Activated naive CD4-positive, alpha-beta T cell treated with anti-CD3 and anti-CD28 coated beads for 36 hours (primary cell): ENCODE measurements around the gene SSTR5. TPM values are rescaled to one million over a fixed set of nuclear protein-coding genes. Genes with fewer than 3 reads are reported as not detected.
"Not testable (repeated sequence)": the region's sequence is repeated elsewhere in the genome, so short reads cannot be mapped to it uniquely, and the experiment has no call there.

Source experiments
- CTCF ChIA-PET: fragments of 350-600 bp; sonication (Branson Sonifier 250); formaldehyde crosslinking; loops from one replicate; lab custom pipeline; 2021; ENCODE audit warnings: antibody characterized with exemption; lab: Charles Lee
- DNase-seq: peaks from one replicate; pipeline ENCODE4 v3.0.0-alpha.2; 2020
- H3K27ac Mint-ChIP-seq: one replicate; pipeline ENCODE4 v1.8.0; 2021; ENCODE audit warnings: mild to moderate bottlenecking, mixed read lengths
- H3K27me3 Mint-ChIP-seq: one replicate; pipeline ENCODE4 v1.8.0; 2021; ENCODE audit warnings: low read depth, mixed read lengths
- H3K36me3 Mint-ChIP-seq: one replicate; pipeline ENCODE4 v1.8.0; 2021; ENCODE audit warnings: low read depth, mixed read lengths
- H3K4me1 Mint-ChIP-seq: one replicate; pipeline ENCODE4 v1.8.0; 2021; ENCODE audit warnings: low read depth, mixed read lengths
- H3K4me3 Mint-ChIP-seq: one replicate; pipeline ENCODE4 v1.8.0; 2021; ENCODE audit warnings: mild to moderate bottlenecking, moderate library complexity, mixed read lengths
- H3K9me3 Mint-ChIP-seq: one replicate; pipeline ENCODE4 v1.8.0; 2021; ENCODE audit warnings: mixed read lengths
- intact Hi-C: fragments of 100-400 bp; cut with micrococcal nuclease; formaldehyde crosslinking; loops from one replicate; pipeline ENCODE4 v1.15.1; 2023
- total RNA-seq, 2 experiments: library from RNA; stranded (reverse); gene quantifications; one replicate each; pipeline ENCODE4 v1.2.3, GENCODE V29; 2021

The SSTR5 gene
- total RNA-seq, 2 experiments from 2014 or later = not detected

DNA sequence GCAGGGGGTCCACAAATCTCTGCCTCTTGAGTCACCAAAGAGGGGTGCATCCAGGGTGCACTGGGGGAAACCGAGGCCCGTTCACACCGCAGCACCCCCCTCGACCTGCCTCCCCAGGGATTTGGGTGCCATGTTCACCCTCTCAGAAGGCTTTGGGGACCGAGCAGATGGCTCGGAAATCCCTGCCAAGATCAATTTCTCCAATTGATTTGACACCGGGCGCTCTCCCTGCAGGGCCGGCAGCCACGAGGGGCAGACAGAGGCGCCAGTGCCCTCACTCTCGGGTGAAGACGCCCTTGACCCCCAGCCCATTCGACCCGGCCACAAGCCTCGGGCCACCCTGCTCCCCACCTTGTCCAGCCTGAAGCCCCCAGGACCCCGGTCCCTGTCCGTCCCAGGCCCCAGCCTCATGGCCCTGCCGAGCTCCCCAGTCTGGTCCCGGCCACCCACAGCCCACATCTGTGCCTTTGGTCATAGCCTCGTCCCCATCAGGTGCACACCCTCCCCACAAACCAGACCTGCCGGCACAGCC is 9.3 kb downstream of the SSTR5 start:
- CTCF ChIA-PET = no interaction called here
- Mint-ChIP-seq H3K9me3 (peaks cover 15% of the 10 kb centered on the region), H3K4me3 (no peak overlapping the region), H3K4me1 (no peaks in the 10 kb centered on the region), H3K27me3 (peaks cover 21% of the 10 kb centered on the region), H3K36me3 (peaks cover 4% of the 10 kb centered on the region), H3K27ac (no peak overlapping the region)
- no peak for DNase-seq
- intact Hi-C loops = no loop called here

DNA sequence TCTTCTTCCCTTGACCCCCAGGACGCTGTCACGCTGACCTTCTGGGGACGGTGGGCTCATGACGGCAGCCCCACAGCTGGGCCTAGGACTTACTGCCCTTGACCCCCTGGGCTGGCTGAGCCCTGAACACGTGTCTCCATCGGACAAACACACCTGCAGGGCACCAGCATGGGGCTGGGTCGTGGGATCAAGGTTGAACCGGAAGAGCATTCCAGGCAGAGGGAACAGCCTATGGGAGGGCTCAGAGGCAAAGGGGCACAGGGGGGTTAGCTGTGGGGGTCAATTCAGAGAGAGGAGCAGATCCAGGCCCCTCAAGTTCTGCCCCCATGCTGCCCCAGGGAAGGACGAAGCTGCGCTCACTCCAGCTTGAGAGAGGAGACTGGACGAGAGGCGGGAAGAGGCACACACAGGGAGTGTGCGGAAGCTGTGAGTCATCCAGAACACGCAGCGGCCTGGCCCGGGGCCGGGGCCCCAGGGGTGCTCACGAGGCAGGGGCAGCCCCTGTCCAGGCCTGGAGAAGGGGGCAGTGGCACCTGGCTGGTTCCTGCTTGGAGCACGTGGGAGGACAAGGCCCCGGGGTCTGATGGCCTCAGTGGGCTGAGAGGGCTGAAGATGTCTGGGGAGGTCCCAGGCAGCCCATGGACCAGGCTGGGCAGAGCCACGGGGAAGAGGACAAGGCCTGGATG is 9.9 kb downstream of the SSTR5 start:
- Mint-ChIP-seq H3K9me3 (peaks cover 15% of the 10 kb centered on the region), H3K27ac (no peak overlapping the region), H3K4me3 (no peak overlapping the region), H3K4me1 (no peaks in the 10 kb centered on the region), H3K27me3 (peaks cover 21% of the 10 kb centered on the region), H3K36me3 (peaks cover 4% of the 10 kb centered on the region)
- CTCF ChIA-PET = no interaction called here
- no peak for DNase-seq
- intact Hi-C loops = no loop called here

DNA sequence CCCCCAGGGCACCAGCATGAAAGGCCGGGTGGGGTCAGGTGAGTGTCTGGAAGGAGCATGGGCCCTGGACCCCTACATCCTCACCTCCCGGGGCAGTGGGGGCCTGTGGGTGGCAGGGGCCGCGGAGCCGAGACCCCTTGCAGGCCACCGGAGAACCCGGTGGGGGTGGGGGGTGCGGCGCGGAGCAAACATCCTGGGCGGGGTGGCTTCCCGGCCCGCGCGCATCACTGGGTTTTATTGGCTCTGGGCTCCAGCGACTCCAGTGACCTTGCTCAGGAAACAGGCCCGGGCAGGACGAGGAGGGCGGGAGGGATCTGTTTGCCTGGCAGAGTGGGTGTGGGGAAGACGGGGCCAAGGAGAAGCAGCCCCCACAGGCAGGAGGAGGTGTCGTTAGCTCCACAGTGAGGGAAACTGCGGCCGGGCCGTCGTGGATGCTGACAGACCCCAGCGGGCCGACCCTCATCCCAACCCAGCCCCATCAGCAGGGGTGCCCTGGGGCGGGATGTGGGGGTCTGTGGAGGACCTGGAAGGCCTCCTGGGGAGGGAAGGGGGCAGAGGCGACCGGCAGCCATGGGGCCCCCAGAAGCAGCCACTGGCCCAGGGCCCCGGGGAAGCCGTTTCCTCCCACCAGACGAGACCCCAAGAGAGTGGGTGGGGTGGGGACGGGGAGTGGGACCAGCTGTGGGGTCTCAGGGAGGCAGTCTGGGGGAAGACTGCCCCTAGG is 10.6 kb downstream of the SSTR5 start:
- Mint-ChIP-seq H3K36me3 (peaks cover 4% of the 10 kb centered on the region), H3K4me1 (no peaks in the 10 kb centered on the region), H3K27ac (no peak overlapping the region), H3K27me3 (peaks cover 19% of the 10 kb centered on the region), H3K4me3 (no peak overlapping the region), H3K9me3 (peaks cover 15% of the 10 kb centered on the region)
- intact Hi-C loops = no loop called here
- DNase-seq = no peak
- CTCF ChIA-PET = no interaction called here

DNA sequence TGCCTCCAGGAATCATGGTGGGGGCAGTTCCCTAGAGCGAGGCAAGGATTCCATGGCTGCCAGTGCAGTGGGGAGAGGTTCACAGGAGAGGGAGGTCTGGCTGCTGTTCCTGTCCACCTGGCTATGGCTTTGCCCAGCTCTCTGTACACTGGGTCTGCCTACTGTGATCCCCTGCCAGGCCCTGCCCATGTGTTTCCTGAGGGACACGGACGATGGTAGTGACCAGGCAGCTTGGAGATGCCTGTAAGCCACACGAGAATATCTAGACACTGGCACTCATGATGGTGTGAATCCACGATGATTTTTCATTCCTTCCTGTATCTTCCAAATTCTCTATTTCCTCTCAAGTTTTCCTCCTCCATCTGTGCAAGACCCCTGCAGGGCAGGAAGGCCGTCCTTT is 12.4 kb downstream of the SSTR5 start:
- Mint-ChIP-seq H3K27me3 (peaks cover 19% of the 10 kb centered on the region), H3K9me3 (peaks cover 15% of the 10 kb centered on the region), H3K27ac (no peak overlapping the region), H3K36me3 (peaks cover 4% of the 10 kb centered on the region), H3K4me3 (no peak overlapping the region), H3K4me1 (no peaks in the 10 kb centered on the region)
- DNase-seq = no peak
- intact Hi-C loops = no loop called here
- CTCF ChIA-PET = no interaction called here

DNA sequence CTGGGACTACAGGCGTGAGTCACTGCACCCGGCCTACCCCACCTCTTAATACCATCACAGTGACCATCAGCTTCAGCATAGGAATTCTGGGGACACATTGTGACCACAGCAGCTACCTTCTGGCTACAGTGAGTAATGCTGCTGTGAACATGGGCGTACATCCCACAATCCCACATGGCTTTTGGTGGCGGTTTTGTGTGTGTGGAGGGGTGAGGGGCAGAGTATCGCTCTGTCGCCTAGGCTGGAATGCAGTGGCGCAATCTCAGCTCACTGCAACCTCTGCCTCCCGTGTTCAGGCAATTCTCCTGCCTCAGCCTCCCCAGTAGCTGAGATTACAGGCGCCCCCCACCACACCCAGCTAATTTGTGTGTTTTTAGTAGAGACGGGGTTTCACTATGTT is 13.9 kb downstream of the SSTR5 start:
- H3K36me3 Mint-ChIP-seq, H3K27ac Mint-ChIP-seq, intact Hi-C loops, DNase-seq, H3K4me1 Mint-ChIP-seq, H3K4me3 Mint-ChIP-seq: not testable (repeated sequence)
- H3K27me3 Mint-ChIP-seq = peaks cover 15% of the 10 kb centered on the region
- CTCF ChIA-PET = interaction anchor here (0.6 to 0.7 kb wide), 2 partner anchors 10 to 146 kb away, joined by 3 read pairs; partner anchors contain the start of gene C1QTNF8
- peaks cover 15% of the 10 kb centered on the region for H3K9me3 Mint-ChIP-seq

DNA sequence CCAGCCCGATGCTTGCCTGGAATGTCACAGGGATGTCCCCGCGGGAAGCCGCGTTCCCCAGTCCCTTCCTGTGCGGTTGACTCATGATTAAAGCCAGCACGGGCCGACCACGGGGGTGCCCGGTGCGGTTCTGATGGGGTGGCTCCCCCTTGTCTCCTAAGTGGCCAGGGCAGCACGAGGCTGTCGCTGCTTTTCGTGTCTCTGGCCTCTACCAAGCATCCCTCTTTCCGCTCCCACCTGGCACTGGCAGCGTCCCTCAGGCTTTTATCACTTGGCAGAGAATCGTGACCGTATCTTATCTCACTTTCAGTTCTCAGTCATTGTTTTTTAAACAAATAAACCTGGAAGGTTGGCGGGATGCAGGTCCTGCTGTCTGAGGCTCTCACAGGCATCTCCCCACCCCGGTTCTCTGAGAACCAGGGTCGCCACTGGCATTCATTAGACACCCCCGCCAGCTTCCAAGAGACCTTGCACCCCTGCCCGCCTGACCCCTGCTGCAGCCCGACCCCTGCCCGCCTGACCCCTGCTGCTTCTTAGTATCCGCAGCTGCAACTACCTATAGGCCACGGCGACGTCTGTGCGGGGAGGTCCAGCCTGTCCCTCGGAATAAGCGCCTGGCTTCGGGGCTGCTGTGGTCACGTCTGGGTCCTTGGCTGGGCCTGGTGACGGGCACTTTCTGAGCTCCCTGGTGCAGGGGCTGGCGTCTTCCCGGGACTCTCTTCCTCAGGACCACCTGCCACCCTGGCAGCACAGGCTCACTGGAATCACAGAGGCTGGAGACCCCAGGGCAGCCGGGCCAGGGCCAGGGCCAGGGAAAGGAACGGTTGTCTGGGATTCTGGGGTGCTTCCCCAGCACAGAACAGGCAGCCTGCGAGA is 16.0 kb downstream of the SSTR5 start:
- CTCF ChIA-PET = no interaction called here
- peaks cover 4% of the 10 kb centered on the region for H3K36me3 Mint-ChIP-seq
- no peaks in the 10 kb centered on the region for H3K4me1 Mint-ChIP-seq
- H3K4me3 Mint-ChIP-seq = no peak overlapping the region
- no peak for DNase-seq
- H3K9me3 Mint-ChIP-seq = peaks cover 18% of the 10 kb centered on the region
- intact Hi-C loops = no loop called here
- peaks cover 10% of the 10 kb centered on the region for H3K27me3 Mint-ChIP-seq
- no peak overlapping the region for H3K27ac Mint-ChIP-seq

DNA sequence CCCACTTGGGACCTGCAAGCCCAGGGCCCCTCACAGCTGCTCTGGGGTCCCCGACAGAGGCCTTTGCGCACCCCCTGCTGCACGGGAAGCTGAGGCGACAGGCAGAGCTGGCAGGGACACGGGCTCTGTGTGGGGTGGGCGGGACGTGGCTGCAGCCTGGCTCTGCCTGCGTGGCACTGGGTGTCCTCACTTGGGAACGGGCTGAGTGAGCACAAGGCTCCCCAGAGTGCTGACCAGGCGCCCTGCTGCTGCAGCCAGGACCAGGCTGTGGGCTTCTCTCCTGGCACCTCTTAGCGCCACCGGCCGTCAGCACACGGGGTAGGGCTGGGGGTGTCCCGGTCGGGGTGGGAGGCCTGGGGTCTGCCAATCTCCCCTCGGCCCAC is 16.9 kb downstream of the SSTR5 start:
- Mint-ChIP-seq H3K27ac (no peak overlapping the region), H3K36me3 (peaks cover 3% of the 10 kb centered on the region), H3K27me3 (peaks cover 10% of the 10 kb centered on the region), H3K9me3 (peaks cover 16% of the 10 kb centered on the region), H3K4me1 (no peaks in the 10 kb centered on the region), H3K4me3 (no peak overlapping the region)
- no peak for DNase-seq
- intact Hi-C loops = no loop called here
- CTCF ChIA-PET = no interaction called here

DNA sequence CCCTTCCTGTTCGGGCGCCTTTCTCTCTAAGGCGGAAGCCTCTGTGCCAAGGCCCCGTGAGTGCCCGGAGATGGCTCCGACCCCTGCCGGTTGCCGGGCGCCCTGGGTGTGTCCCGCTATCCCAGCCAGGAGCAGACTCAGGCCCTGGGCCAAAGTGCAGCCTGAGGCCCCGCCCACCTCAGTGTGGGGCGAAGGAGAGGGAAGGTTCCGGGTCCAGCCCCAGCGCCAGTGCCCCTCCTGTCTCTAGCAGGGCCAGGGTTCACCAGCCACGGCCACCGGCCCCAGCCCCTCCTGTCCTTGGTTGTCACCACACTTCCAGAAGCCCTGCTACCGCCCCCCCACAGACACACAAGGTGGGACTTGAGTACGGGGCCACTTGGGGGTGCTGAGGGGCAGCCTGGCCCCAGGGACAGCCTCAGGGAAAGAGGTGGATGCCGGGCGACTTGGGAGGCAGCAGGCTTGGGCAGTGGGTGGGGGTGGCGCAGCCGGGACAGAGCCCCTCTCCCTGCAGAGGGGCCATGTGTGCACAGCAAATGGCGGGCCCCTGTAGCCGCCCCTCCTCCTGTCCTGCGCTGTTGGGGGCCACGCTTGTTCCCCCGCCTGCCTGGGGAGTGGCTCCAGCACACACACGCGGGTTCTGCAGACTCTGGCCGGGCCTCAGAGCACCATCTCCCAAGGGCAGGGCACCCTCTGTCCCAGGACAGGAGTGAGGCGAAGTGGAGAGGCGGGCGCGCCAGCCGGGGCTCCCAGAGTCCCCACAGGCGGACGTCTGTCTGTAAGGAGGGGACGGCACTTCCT is 17.5 kb downstream of the SSTR5 start:
- Mint-ChIP-seq H3K27me3 (peaks cover 10% of the 10 kb centered on the region), H3K36me3 (peaks cover 3% of the 10 kb centered on the region), H3K4me3 (no peak overlapping the region), H3K27ac (no peak overlapping the region), H3K4me1 (no peaks in the 10 kb centered on the region), H3K9me3 (peaks cover 12% of the 10 kb centered on the region)
- DNase-seq = no peak
- intact Hi-C loops = no loop called here
- CTCF ChIA-PET = no interaction called here

DNA sequence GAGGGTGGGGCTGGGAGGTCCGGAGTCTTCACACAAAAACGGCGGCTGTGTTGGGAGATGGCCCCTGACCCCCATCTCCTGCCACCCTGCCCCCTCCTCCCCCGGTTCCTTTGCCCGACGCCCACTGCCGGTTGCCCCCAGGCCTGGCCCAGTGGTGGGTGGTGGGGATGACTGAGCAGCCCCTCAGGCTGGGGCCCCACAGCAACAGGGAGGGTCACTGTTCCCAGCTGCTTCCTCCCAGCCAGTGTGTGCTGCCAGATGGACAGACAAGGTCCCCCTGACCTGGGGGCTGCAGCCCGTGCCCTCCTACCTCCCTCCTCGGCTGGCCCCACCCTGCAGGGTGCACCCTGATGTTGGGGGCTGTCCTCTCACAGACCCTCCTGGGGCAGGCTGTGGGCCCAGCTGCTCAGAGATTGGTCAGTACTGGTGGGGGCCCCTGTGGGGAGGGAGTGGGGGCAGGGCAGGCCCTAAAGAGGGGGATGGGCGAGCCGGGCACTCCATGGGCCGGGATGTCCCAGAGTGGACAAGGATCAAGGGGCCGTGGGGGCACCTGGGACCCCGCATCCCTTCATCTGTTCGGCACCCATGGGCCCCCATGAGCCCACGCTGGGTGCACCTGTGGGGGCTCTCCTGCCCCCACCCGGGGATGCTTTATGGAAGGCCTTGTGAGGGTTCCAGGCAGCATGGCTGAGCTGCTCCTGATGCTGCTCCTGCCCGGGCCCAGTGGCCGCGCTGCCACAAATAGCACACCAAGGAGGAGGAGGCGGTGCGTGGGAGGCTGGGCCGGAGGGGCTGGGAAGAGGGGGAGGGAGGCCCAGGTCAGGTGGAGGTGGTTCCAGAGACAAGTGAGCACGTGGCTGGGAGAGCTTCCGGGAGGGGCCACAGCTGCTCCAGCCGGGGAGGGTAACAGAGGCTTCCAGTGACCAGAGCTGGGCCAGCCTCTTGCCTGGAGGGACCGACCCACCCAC is 18.4 kb downstream of the SSTR5 start:
- H3K4me1 Mint-ChIP-seq = no peaks in the 10 kb centered on the region
- intact Hi-C loops = no loop called here
- peaks cover 3% of the 10 kb centered on the region for H3K9me3 Mint-ChIP-seq
- no peaks in the 10 kb centered on the region for H3K36me3 Mint-ChIP-seq
- no peak overlapping the region for H3K4me3 Mint-ChIP-seq
- CTCF ChIA-PET = no interaction called here
- no peak overlapping the region for H3K27ac Mint-ChIP-seq
- H3K27me3 Mint-ChIP-seq = peaks cover 4% of the 10 kb centered on the region
- DNase-seq = no peak

DNA sequence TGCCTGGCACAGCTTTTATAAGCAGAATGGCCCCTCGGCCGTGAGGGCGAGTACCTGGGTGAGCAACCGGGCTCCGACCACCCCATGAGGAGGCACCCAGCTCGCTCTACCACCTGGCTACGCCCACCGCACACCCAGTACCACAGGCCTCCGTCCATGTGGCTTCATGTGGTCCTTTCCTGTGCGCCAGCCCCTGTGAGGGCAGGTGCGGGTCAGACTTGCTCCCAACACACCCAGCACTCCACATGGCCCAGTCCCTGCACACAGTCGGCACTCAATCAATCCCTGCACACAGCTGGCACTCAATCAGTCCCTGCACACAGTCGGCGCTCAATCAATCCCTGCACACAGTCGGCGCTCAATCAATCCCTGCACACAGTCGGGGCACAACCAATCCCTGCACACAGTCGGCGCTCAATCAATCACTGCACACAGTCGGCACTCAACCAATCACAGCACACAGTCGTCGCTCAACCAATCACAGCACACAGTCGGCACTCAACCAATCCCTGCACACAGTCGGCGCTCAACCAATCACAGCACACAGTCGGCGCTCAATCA is 19.5 kb downstream of the SSTR5 start:
- intact Hi-C loops = no loop called here
- CTCF ChIA-PET = no interaction called here
- DNase-seq = no peak
- Mint-ChIP-seq H3K4me1 (no peaks in the 10 kb centered on the region), H3K4me3 (no peak overlapping the region), H3K27ac (no peak overlapping the region), H3K27me3 (peaks cover 4% of the 10 kb centered on the region), H3K9me3 (peaks cover 3% of the 10 kb centered on the region), H3K36me3 (no peaks in the 10 kb centered on the region)
